GM10248 (cell line): ENCODE results near the gene ARHGAP26.
A peak's percentile ranks its signal among the peaks of the same experiment; 100 is the strongest.

Source experiments
- CTCF ChIA-PET: fragments of 300-600 bp; sonication (Branson Sonifier 250); formaldehyde crosslinking; extraction: SDS; loops from one replicate; lab custom pipeline; 2021; ENCODE audit warnings: antibody characterized with exemption; lab: Yijun Ruan, JAX
- POLR2A ChIA-PET: fragments of 350-650 bp; sonication (Branson Sonifier 250); formaldehyde crosslinking; extraction: SDS; loops from one replicate; lab custom pipeline; 2020; ENCODE audit warnings: antibody characterized with exemption; lab: Yijun Ruan, JAX
- DNase-seq: peaks from one replicate; pipeline ENCODE4 v3.0.0; 2012; ENCODE audit errors: extremely low spot score
- CTCF ChIP-seq: IDR thresholded peaks from 2 replicates; pipeline ENCODE4 v1.5.1; 2012; ENCODE audit warnings: mild to moderate bottlenecking, low read depth; ENCODE audit errors: extremely low read depth, missing control alignments, control extremely low read depth

The ARHGAP26 gene

GRCh38 chr5:143008032-143008431, 237.9 kb downstream of the ARHGAP26 start:
- CTCF ChIA-PET: interaction anchor here (1.0 to 1.9 kb wide), 2 partner anchors 8 to 9 kb away, joined by 3 to 8 read pairs; no protein-coding TSS in a partner anchor
- POLR2A ChIA-PET: interaction anchor here (1.3 kb wide), 1 partner anchor 12 kb away, joined by 3 read pairs; no protein-coding TSS in a partner anchor
- no peak for DNase-seq
- TF ChIP-seq CTCF: no peak

- DNase-seq: peak; percentile 34
- peak; percentile 15 for TF ChIP-seq CTCF
- ChIA-PET CTCF (interaction anchor here (0.8 to 1.9 kb wide), 9 partner anchors 8 to 210 kb away, joined by 3 to 8 read pairs (median 3); no protein-coding TSS in a partner anchor), POLR2A (interaction anchor here (1.3 kb wide), 1 partner anchor 11 kb away, joined by 3 read pairs; no protein-coding TSS in a partner anchor)
These were observed 238.8 kb downstream of the ARHGAP26 start for GRCh38 chr5:143008809-143009521.

GRCh38 chr5:143010351-143010750, 240.2 kb downstream of the ARHGAP26 start:
- ChIA-PET POLR2A (no interaction called here), CTCF (interaction anchor here (1.0 to 1.6 kb wide), 2 partner anchors 9 to 89 kb away, joined by 3 read pairs; no protein-coding TSS in a partner anchor)
- TF ChIP-seq CTCF: no peak
- no peak for DNase-seq

- POLR2A ChIA-PET: no interaction called here
- TF ChIP-seq CTCF: no peak
- CTCF ChIA-PET: interaction anchor here (1.3 kb wide), 1 partner anchor 9 kb away, joined by 7 read pairs; no protein-coding TSS in a partner anchor
- no peak for DNase-seq
These were observed 241.4 kb downstream of the ARHGAP26 start for GRCh38 chr5:143011585-143011984.

- ChIA-PET POLR2A (no interaction called here), CTCF (interaction anchor here (1.2 to 2.7 kb wide), 3 partner anchors 11 to 149 kb away, joined by 3 to 24 read pairs (median 4); no protein-coding TSS in a partner anchor)
- DNase-seq: no peak
- no peak for TF ChIP-seq CTCF
These were observed 243.2 kb downstream of the ARHGAP26 start for GRCh38 chr5:143013176-143013891.

GRCh38 chr5:143014017-143014651, 244.0 kb downstream of the ARHGAP26 start:
- peak; percentile 33 for TF ChIP-seq CTCF
- POLR2A ChIA-PET: no interaction called here
- CTCF ChIA-PET: interaction anchor here (0.6 to 2.7 kb wide), 5 partner anchors 10 to 387 kb away, joined by 3 to 24 read pairs (median 4); no protein-coding TSS in a partner anchor
- DNase-seq: no peak
